K562 (cell line): ENCODE results near the gene HDAC9. TPM values are rescaled to one million over a fixed set of nuclear protein-coding genes. Genes with fewer than 3 reads are reported as not detected.

ENCODE experiments used
- ATAC-seq: fragments of 200-7000 bp; cut with Tn5 transposase; 3 replicates; pipeline ENCODE4 v1.9.1; 2020; ENCODE audit warnings: moderate library complexity
- BruUV-seq: library from RNA; stranded (reverse); fragments of 400-500 nt; replicated peaks from 2 replicates; lab custom pipeline; 2021; lab: Mats Ljungman, UMichigan
- CTCF ChIA-PET: fragments of 300-600 bp; formaldehyde crosslinking; extraction: SDS; loops from one replicate; lab custom pipeline; 2021; ENCODE audit warnings: low intra/inter-chr PET ratio; lab: Yijun Ruan, JAX
- POLR2A ChIA-PET: fragments of 300-600, 350-650 bp; sonication (Branson Sonifier 250); formaldehyde crosslinking; extraction: SDS; loops from one replicate; lab custom pipeline; 2021; ENCODE audit warnings: antibody characterized with exemption, inconsistent platforms; lab: Yijun Ruan, JAX
- DNase-seq, 4 experiments: peaks; one replicate each; pipeline versions ENCODE4 v3.0.0 to v3.0.0-alpha.2; 2011 to 2018; ENCODE audit warnings: low spot score in 3 of 4, mixed read lengths in 3 of 4; ENCODE audit errors: extremely low read depth in 1 of 4
- FAIRE-seq: peaks from 2 replicates; lab custom pipeline; 2011; peaks lifted over from hg19 to GRCh38; lab: Jason Lieb, UNC
- H2AFZ ChIP-seq: 2 replicates; pipeline ENCODE4 v1.6.0; 2011; ENCODE audit warnings: low read depth, low read length, control low read depth, inconsistent platforms
- H3K27ac ChIP-seq: fragments of 200-600 bp; 3 replicates; pipeline ENCODE4 v1.8.0; 2011; ENCODE audit warnings: low read depth, mild to moderate bottlenecking, control low read depth, inconsistent platforms, low read length, moderate library complexity, mixed read lengths; ENCODE audit errors: extremely low read depth
- H3K27me3 ChIP-seq, 2 experiments: fragments of 300-600 bp in 1 of 2; 2 replicates in 1 of 2; 3 replicates in 1 of 2; pipeline versions ENCODE4 v1.6.0 to v1.8.0; 2011; ENCODE audit warnings: inconsistent platforms in 2 of 2, low read length in 2 of 2, mild to moderate bottlenecking in 1 of 2, mixed read lengths in 1 of 2, moderate library complexity in 1 of 2; ENCODE audit not compliant: control insufficient read depth in 2 of 2, insufficient read depth in 2 of 2
- H3K36me3 ChIP-seq: fragments of 300-600 bp; 3 replicates; pipeline ENCODE4 v1.8.0; 2011; ENCODE audit warnings: mild to moderate bottlenecking, low read length, inconsistent platforms; ENCODE audit not compliant: control insufficient read depth, insufficient read depth
- H3K4me1 ChIP-seq, 2 experiments: fragments of 200-600 bp in 1 of 2; replicated peaks in 1 of 2; 2 replicates in 1 of 2; 3 replicates in 1 of 2; pipeline versions ENCODE4 v1.5.1 to v1.8.0; 2011; ENCODE audit warnings: inconsistent platforms in 2 of 2, low read length in 2 of 2, mild to moderate bottlenecking in 1 of 2, mixed read lengths in 1 of 2, moderate library complexity in 1 of 2; ENCODE audit not compliant: control insufficient read depth in 2 of 2, insufficient read depth in 2 of 2
- H3K4me2 ChIP-seq: 2 replicates; pipeline ENCODE4 v1.6.1; 2011; ENCODE audit warnings: low read length, control low read depth, inconsistent platforms, mixed read lengths; ENCODE audit not compliant: insufficient read depth
- H3K4me3 ChIP-seq: fragments of 200-600 bp; sonication (generic), shearing (Covaris generic); 2 replicates; pipeline ENCODE4 v1.5.1; 2016; ENCODE audit warnings: control low read depth, inconsistent platforms
- H3K79me2 ChIP-seq: fragments of 200-600 bp; 3 replicates; pipeline ENCODE4 v1.8.0; 2011; ENCODE audit warnings: low read length, inconsistent platforms; ENCODE audit not compliant: control insufficient read depth, insufficient read depth
- H3K9ac ChIP-seq, 2 experiments: 2 replicates each; pipeline versions ENCODE4 v1.6.0 to v1.6.1; 2011; ENCODE audit warnings: low read depth in 2 of 2, low read length in 2 of 2, control low read depth in 1 of 2, inconsistent platforms in 1 of 2, mild to moderate bottlenecking in 1 of 2, mixed read lengths in 1 of 2; ENCODE audit not compliant: insufficient read depth in 1 of 2
- H3K9me1 ChIP-seq: one replicate; pipeline ENCODE4 v1.6.0; 2011; ENCODE audit warnings: inconsistent platforms, mild to moderate bottlenecking, low read length, moderate library complexity; ENCODE audit not compliant: control insufficient read depth, insufficient read depth
- H3K9me3 ChIP-seq: replicated peaks from 2 replicates; pipeline ENCODE4 v1.5.1; 2011; ENCODE audit warnings: low read depth, low read length, inconsistent platforms; ENCODE audit not compliant: control insufficient read depth, insufficient read depth
- H4K20me1 ChIP-seq: replicated peaks from 2 replicates; pipeline ENCODE4 v1.6.1; 2011; ENCODE audit warnings: low read length, inconsistent platforms, mixed read lengths; ENCODE audit not compliant: control insufficient read depth, insufficient read depth
- FOXJ3 ChIP-seq: sonication (generic); formaldehyde crosslinking; IDR thresholded peaks from 2 replicates; pipeline ENCODE4 v1.4.0; 2020; ENCODE audit warnings: mild to moderate bottlenecking, missing genetic modification reagents
- FUS ChIP-seq: fragments of 200-400 bp; formaldehyde crosslinking; optimal IDR thresholded peaks from 2 replicates; pipeline ENCODE3; 2017; ENCODE audit warnings: low read depth, low read length
- POLR3A ChIP-seq: IDR thresholded peaks from 2 replicates; pipeline ENCODE4 v1.6.1; 2011; ENCODE audit warnings: borderline replicate concordance, mild to moderate bottlenecking, moderate library complexity; ENCODE audit not compliant: insufficient read length, insufficient read depth; ENCODE audit errors: extremely low read depth
- PTTG1 ChIP-seq: fragments of 450-650 bp; IDR thresholded peaks from 2 replicates; pipeline ENCODE4 v1.6.1; 2016; ENCODE audit warnings: low read depth, mild to moderate bottlenecking, missing genetic modification characterization, missing compliant biosample characterization
- SAFB2 ChIP-seq: fragments of 200-400 bp; formaldehyde crosslinking; IDR thresholded peaks from 2 replicates; pipeline ENCODE4 v1.6.1; 2018; ENCODE audit warnings: borderline replicate concordance, low read length, low read depth, moderate library complexity; ENCODE audit not compliant: severe bottlenecking
- ZNF217 ChIP-seq: sonication (generic); formaldehyde crosslinking; IDR thresholded peaks from 2 replicates; pipeline ENCODE4 v1.8.0; 2022; ENCODE audit warnings: mild to moderate bottlenecking, missing genetic modification reagents
- ZNF586 ChIP-seq: fragments of 450-650 bp; formaldehyde crosslinking; conservative IDR thresholded peaks from 2 replicates; pipeline ENCODE4 v1.4.0; 2020; ENCODE audit warnings: mild to moderate bottlenecking, moderate library complexity
- WGBS: fragments of 100-300 bp; shearing (Covaris generic); methylation state at CpG from one replicate; pipeline ENCODE4 v1.1.6; 2016; ENCODE audit warnings: low coverage, mixed read lengths; ENCODE audit not compliant: insufficient coverage; ENCODE audit errors: missing lambda C conversion rate; 5-methylcytosine and 5-hydroxymethylcytosine counted together
- in situ Hi-C: fragments of 300-500 bp; cut with MboI; formaldehyde crosslinking; loops from 4 replicates; pipeline ENCODE4 v1.15.0; 2018; ENCODE audit warnings: inconsistent platforms, mixed read lengths
- intact Hi-C: fragments of 100-400 bp; cut with micrococcal nuclease; formaldehyde crosslinking; loops from 2 replicates; pipeline ENCODE4 v1.14.2; 2022
- polyA plus RNA-seq, 8 experiments: library from polyadenylated mRNA; depleted of rRNA in 4 of 8; stranded (reverse) in 5 of 8; unstranded in 3 of 8; fragments of >200 nt; fragmentation: Nextera tagmentation in 2 of 8; fragmentation: Illumina TruSeq in 1 of 8; extraction: Ambion mirVana in 2 of 8; extraction: Trizol in 1 of 8; gene quantifications; 2 replicates each; pipeline versions ENCODE4 v1.2.1 to v1.2.3, GENCODE V29; 2011 to 2014; ENCODE audit warnings: inconsistent platforms in 1 of 8, missing spikeins in 1 of 8
- total RNA-seq, 7 experiments: library from RNA; depleted of rRNA in 6 of 7; stranded (reverse); fragments of >200 nt in 6 of 7; fragmentation: Illumina TruSeq in 2 of 7; extraction: Trizol in 2 of 7; gene quantifications; 2 replicates each; pipeline versions ENCODE4 v1.2.1 to v1.2.3, GENCODE V29; 2011 to 2021; ENCODE audit warnings: low replicate concordance in 1 of 7
- TF ChIP-seq, protein P1 (sequence below): fragments of 250-450 bp; sonication (Bioruptor Pico); IDR thresholded peaks from 2 replicates; pipeline ENCODE4 v1.5.0; 2021; ENCODE audit warnings: mild to moderate bottlenecking, borderline replicate concordance
- TF ChIP-seq, protein P2 (sequence below): fragments of 450-650 bp; IDR thresholded peaks from 2 replicates; pipeline ENCODE4 v1.6.1; 2016; ENCODE audit warnings: borderline replicate concordance

Gene HDAC9
- total and polyA plus RNA-seq, 9 of the 15 experiments (the other 6 are each of a cell fraction or from before 2014, with no cell fraction given): 0.08 to 0.91 (median 0.33) TPM

DNA sequence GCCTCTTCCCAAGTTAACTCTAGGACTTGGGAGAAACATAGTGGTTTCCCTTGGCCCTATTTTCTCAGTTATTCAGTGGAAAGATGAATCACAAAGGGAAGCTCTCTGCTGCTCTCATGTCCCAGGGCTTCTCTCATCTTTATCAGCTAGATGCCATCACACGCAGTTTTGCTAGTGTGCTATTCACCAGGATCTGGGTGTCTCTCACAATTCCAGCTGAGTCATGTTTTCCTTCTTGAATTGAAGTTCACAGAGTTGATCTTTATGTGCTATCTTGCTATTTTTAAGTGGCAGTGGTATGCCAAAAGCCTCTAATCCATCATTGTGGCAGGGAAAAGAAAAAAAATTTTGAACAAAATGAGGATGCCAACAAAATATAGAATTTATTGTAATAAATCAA, 520.6 kb downstream of the HDAC9 start (continued):
- TF ChIP-seq, protein P1, sequence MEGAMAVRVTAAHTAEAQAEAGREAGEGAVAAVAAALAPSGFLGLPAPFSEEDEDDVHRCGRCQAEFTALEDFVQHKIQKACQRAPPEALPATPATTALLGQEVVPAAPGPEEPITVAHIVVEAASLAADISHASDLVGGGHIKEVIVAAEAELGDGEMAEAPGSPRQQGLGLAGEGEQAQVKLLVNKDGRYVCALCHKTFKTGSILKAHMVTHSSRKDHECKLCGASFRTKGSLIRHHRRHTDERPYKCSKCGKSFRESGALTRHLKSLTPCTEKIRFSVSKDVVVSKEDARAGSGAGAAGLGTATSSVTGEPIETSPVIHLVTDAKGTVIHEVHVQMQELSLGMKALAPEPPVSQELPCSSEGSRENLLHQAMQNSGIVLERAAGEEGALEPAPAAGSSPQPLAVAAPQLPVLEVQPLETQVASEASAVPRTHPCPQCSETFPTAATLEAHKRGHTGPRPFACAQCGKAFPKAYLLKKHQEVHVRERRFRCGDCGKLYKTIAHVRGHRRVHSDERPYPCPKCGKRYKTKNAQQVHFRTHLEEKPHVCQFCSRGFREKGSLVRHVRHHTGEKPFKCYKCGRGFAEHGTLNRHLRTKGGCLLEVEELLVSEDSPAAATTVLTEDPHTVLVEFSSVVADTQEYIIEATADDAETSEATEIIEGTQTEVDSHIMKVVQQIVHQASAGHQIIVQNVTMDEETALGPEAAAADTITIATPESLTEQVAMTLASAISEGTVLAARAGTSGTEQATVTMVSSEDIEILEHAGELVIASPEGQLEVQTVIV: no peak
- no peak for TF ChIP-seq ZNF217 (CRISPR knock-in tag)
- no peak for TF ChIP-seq PTTG1 (tag)
- TF ChIP-seq ZNF586 (CRISPR knock-in tag): no peak

DNA sequence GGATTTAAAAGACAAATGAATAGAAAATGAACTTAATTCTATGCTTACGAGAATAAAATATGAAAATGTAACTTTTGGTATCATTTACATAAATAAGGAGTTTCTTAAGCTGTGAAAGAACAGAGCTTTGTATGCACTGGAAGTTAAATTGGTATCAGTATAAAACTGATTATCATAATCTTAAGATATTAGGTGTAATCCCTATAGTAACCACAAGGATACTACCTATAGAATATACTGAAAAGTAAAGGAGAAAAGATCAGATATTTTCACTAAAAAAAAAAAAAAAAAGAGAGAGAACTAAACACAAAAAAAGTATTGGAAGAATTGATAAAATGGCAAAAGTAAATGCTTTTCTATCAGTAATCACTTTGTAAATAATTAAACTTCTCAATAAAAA, 521.8 kb downstream of the HDAC9 start:
- DNase-seq (no peak), FAIRE-seq (no peak), ATAC-seq (no peak)
- in situ Hi-C loops (no loop called here), intact Hi-C loops (no loop called here)
- Histone ChIP-seq H3K4me3 (no peak overlapping the region), H3K79me2 (no peaks in the 10 kb centered on the region), H2AFZ (no peak overlapping the region), H4K20me1 (no peaks in the 10 kb centered on the region), H3K9me3 (0 out of 2 replicates have a peak, but pooled peaks cover 1% of the 10 kb centered on the region), H3K4me1 (no peaks in the 10 kb centered on the region), H3K27me3 (no peaks in the 10 kb centered on the region), H3K36me3 (no peaks in the 10 kb centered on the region), H3K27ac (no peak overlapping the region), H3K9ac (no peak overlapping the region), H3K9me1 (no peaks in the 10 kb centered on the region), H3K4me2 (no peak overlapping the region)
- POLR2A ChIA-PET: no interaction called here
- no TSS peak for BruUV-seq
- 0% methylated on average over 1 of the region's 1 CpG for WGBS
- CTCF ChIA-PET: interaction anchor here (0.7 kb wide), 1 partner anchor 43 kb away, joined by 5 read pairs; no protein-coding TSS in a partner anchor
- TF ChIP-seq POLR3A (no peak), FUS (no peak), FOXJ3 (no peak), SAFB2 (no peak)
- TF ChIP-seq, protein P2, sequence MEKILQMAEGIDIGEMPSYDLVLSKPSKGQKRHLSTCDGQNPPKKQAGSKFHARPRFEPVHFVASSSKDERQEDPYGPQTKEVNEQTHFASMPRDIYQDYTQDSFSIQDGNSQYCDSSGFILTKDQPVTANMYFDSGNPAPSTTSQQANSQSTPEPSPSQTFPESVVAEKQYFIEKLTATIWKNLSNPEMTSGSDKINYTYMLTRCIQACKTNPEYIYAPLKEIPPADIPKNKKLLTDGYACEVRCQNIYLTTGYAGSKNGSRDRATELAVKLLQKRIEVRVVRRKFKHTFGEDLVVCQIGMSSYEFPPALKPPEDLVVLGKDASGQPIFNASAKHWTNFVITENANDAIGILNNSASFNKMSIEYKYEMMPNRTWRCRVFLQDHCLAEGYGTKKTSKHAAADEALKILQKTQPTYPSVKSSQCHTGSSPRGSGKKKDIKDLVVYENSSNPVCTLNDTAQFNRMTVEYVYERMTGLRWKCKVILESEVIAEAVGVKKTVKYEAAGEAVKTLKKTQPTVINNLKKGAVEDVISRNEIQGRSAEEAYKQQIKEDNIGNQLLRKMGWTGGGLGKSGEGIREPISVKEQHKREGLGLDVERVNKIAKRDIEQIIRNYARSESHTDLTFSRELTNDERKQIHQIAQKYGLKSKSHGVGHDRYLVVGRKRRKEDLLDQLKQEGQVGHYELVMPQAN: no peak
